ENCODE results near the gene ZFHX3. TPM values are rescaled to one million over a fixed set of nuclear protein-coding genes. Genes with fewer than 3 reads are reported as not detected.

Gene ZFHX3
- total and polyA plus RNA-seq, 10 of the 15 experiments (the other 5 are each of a cell fraction or from before 2014, with no cell fraction given) = 0.68 to 8.6 (median 2.0) TPM

GRCh38 chr16:73016488-73016830 lies 31.5 kb downstream of the ZFHX3 start (continued):
- TF ChIP-seq PRDM15 (CRISPR knock-in tag; IDR thresholded peaks at IDR 0.05) (no peak), BCL11A (IDR thresholded peaks at IDR 0.05; ENCODE audit: low read depth, low read length) (no peak), POLR2AphosphoS5 (IDR thresholded peaks at IDR 0.05; ENCODE audit: low read length) (no peak), E4F1 (IDR thresholded peaks at IDR 0.05; ENCODE audit: borderline replicate concordance, partially characterized antibody) (no peak), SKIL (IDR thresholded peaks at IDR 0.05; ENCODE audit: low read depth, poor library complexity, severe bottlenecking) (peak; percentile 50), ATF3 (IDR thresholded peaks at IDR 0.05; ENCODE audit: borderline replicate concordance, extremely low read depth, low read depth, low read length) (no peak), FOXK2 (IDR thresholded peaks at IDR 0.05) (no peak), RELB (IDR thresholded peaks at IDR 0.05; ENCODE audit: low read depth) (peak; percentile 46; the same call in 1 of the 2 replicates), NKRF (conservative IDR thresholded peaks at IDR 0.05) (no peak), HDAC2 (IDR thresholded peaks at IDR 0.05) (no peak), PAX5 (IDR thresholded peaks at IDR 0.05; ENCODE audit: borderline replicate concordance, low read depth, low read length) (no peak), ASH2L (IDR thresholded peaks at IDR 0.05; ENCODE audit: borderline replicate concordance, low read depth) (peak; percentile 12; the same call in 1 of the 2 replicates), ZNF622 (IDR thresholded peaks at IDR 0.05) (no peak), CBX3 (IDR thresholded peaks at IDR 0.05; ENCODE audit: borderline replicate concordance, low read depth) (no peak)
